Measurements from ENCODE around the gene APOBEC3A.

APOBEC3A gene

DNA sequence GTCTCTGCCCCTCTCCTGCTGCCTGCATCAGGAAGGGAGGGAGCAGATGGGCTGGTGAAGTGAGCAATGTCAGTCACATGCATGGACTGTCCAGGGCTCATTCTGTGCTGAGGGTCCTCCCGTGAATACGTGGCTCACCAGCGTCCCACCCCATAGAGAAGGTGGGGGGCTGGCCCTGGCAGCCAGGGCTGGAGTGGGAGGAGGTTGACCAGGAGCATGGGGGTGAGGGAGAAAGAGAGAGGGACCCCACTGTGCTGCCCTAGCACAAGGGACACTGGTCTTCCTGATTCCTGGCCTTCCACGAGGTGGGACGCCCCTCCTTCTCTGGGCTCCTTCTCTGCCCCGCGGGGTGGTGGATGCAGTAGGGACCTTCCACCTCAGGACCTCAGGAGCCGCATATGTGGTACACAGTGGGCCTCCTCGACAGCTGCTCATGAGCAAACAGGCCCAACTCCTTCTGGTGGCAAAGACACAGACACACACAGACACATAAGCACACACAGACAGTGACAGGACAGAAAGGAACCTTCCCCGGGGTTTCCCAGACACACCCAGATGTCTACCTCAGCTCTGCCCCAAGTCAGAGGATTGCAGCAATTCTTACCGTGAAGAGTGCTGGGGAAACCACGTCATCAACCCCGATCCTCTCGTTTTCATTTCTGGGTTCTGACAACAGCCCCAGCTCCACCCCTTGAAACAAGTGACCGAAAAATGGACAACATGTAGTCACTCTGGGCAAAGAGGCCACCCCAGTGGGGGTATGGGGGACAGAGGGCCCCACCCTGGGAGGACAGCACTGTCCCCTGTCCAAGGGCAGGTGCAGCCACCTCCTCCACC, 3.6 kb upstream of the APOBEC3A start:
- no peak overlapping the region for H3K4me2 ChIP-seq (ENCODE audit: insufficient read depth, low read length)
- no peaks in the 10 kb centered on the region for H3K36me3 ChIP-seq (ENCODE audit: insufficient read depth, low read length)
- no peak overlapping the region for H3K27ac ChIP-seq (ENCODE audit: low read length)
- no peaks in the 10 kb centered on the region for H3K4me1 ChIP-seq (ENCODE audit: insufficient read depth, low read length)
- H2AFZ ChIP-seq (ENCODE audit: low read depth, low read length): no peak overlapping the region
- peaks cover 7% of the 10 kb centered on the region for H3K27me3 ChIP-seq (ENCODE audit: insufficient read depth, low read length, poor library complexity)
- DNase-seq: no peak
- no peaks in the 10 kb centered on the region for H4K20me1 ChIP-seq (ENCODE audit: insufficient read depth, low read length)
- H3K4me3 ChIP-seq (ENCODE audit: low read depth in 1 of 2, low read length in 2 of 2): no peak overlapping the region
- no peaks in the 10 kb centered on the region for H3K79me2 ChIP-seq (ENCODE audit: insufficient read depth, low read length)
- H3K9me3 ChIP-seq (ENCODE audit: insufficient read depth, low read length, severe bottlenecking): no peaks in the 10 kb centered on the region
- TF ChIP-seq CTCF (IDR thresholded peaks at IDR 0.05; ENCODE audit: borderline replicate concordance, extremely low read depth, low read length, poor library complexity, severe bottlenecking) (no peak), EZH2 (IDR thresholded peaks at IDR 0.05; ENCODE audit: borderline replicate concordance, low read depth, low read length, severe bottlenecking) (no peak)
- ATAC-seq (ENCODE audit: insufficient read depth, low read depth): no peak; the same call in 2 of the 3 replicates
- H3K9ac ChIP-seq (ENCODE audit: low read depth, low read length): no peak overlapping the region

DNA sequence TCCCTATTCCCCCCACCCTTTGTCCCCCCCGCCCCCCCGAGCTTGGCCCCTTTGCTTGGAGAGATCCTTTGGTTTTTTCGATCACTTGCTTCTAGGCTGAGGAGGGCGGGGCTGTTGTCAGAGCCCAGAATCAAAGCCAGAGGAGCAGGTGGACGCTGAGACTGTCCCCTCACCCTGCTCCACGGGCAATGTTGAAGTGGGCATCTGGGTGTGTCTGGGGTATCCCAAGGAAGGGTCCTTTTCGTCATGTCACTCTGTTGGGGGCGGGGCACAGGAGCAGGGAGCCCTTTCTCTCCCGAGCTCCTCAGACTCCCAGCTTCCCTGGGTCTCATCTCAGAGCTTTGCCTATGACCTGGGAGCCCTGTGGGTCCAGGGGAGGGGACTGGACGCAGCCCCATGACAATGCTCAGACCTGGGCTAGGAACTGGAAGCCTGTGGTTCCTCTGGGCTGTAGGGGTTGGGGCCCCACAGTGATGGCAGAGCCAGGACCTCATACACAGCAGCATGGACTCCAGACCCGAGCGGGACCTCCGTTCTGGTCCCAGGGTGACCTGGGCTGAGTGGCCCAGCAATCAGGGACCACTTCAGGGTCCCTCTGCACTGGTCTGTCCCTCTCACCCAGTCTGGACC, 2.9 kb upstream of the APOBEC3A start:
- H3K4me1 ChIP-seq (ENCODE audit: insufficient read depth, low read length): no peaks in the 10 kb centered on the region
- H3K4me2 ChIP-seq (ENCODE audit: insufficient read depth, low read length): no peak overlapping the region
- H2AFZ ChIP-seq (ENCODE audit: low read depth, low read length): no peak overlapping the region
- H3K4me3 ChIP-seq (ENCODE audit: low read depth in 1 of 2, low read length in 2 of 2): no peak overlapping the region
- no peak overlapping the region for H3K27ac ChIP-seq (ENCODE audit: low read length)
- H3K36me3 ChIP-seq (ENCODE audit: insufficient read depth, low read length): no peaks in the 10 kb centered on the region
- no peak overlapping the region for H3K9ac ChIP-seq (ENCODE audit: low read depth, low read length)
- H3K27me3 ChIP-seq (ENCODE audit: insufficient read depth, low read length, poor library complexity): peaks cover 7% of the 10 kb centered on the region
- DNase-seq (no peak), ATAC-seq (ENCODE audit: insufficient read depth, low read depth) (no peak)
- TF ChIP-seq CTCF (IDR thresholded peaks at IDR 0.05; ENCODE audit: borderline replicate concordance, extremely low read depth, low read length, poor library complexity, severe bottlenecking) (no peak), EZH2 (IDR thresholded peaks at IDR 0.05; ENCODE audit: borderline replicate concordance, low read depth, low read length, severe bottlenecking) (no peak)
- H3K9me3 ChIP-seq (ENCODE audit: insufficient read depth, low read length, severe bottlenecking): no peaks in the 10 kb centered on the region
- no peaks in the 10 kb centered on the region for H3K79me2 ChIP-seq (ENCODE audit: insufficient read depth, low read length)
- H4K20me1 ChIP-seq (ENCODE audit: insufficient read depth, low read length): no peaks in the 10 kb centered on the region

- Histone ChIP-seq H3K9ac (ENCODE audit: low read depth, low read length) (no peak overlapping the region), H4K20me1 (ENCODE audit: insufficient read depth, low read length) (no peaks in the 10 kb centered on the region)
- ATAC-seq (ENCODE audit: insufficient read depth, low read depth): no peak
Observed at GRCh38 chr22:38955250-38955905, 2.0 kb upstream of the APOBEC3A start.

More at GRCh38 chr22:38955250-38955905, 2.0 kb upstream of the APOBEC3A start:
- DNase-seq: no peak
- Histone ChIP-seq H3K36me3 (ENCODE audit: insufficient read depth, low read length) (no peaks in the 10 kb centered on the region), H3K4me1 (ENCODE audit: insufficient read depth, low read length) (no peaks in the 10 kb centered on the region), H3K27me3 (ENCODE audit: insufficient read depth, low read length, poor library complexity) (peaks cover 7% of the 10 kb centered on the region), H3K79me2 (ENCODE audit: insufficient read depth, low read length) (no peaks in the 10 kb centered on the region), H3K4me3 (ENCODE audit: low read depth in 1 of 2, low read length in 2 of 2) (no peak overlapping the region), H3K27ac (ENCODE audit: low read length) (no peak overlapping the region), H2AFZ (ENCODE audit: low read depth, low read length) (no peak overlapping the region), H3K4me2 (ENCODE audit: insufficient read depth, low read length) (no peak overlapping the region), H3K9me3 (ENCODE audit: insufficient read depth, low read length, severe bottlenecking) (no peaks in the 10 kb centered on the region)
- no peak for TF ChIP-seq CTCF (IDR thresholded peaks at IDR 0.05; ENCODE audit: borderline replicate concordance, extremely low read depth, low read length, poor library complexity, severe bottlenecking)
- no peak for TF ChIP-seq EZH2 (IDR thresholded peaks at IDR 0.05; ENCODE audit: borderline replicate concordance, low read depth, low read length, severe bottlenecking)

All from DND-41 (cell line).